ENCODE measurements around the gene EPS8.

- TF ChIP-seq TAF1 (IDR thresholded peaks at IDR 0.05; ENCODE audit: borderline replicate concordance, insufficient read depth, low read length) = no peak
- TF ChIP-seq POLR2AphosphoS5 (IDR thresholded peaks at IDR 0.05; ENCODE audit: low read depth, low read length) = no peak
Observed at GRCh38 chr12:15620741-15621539, 168.2 kb downstream of the EPS8 start.

Data from PFSK-1 (cell line).